HepG2 (cell line): ENCODE results near the gene IPO9. TPM values are rescaled to one million over a fixed set of nuclear protein-coding genes. Genes with fewer than 3 reads are reported as not detected.

ENCODE experiments used
- ATAC-seq: fragments of 200-7000 bp; cut with Tn5 transposase; 3 replicates; pipeline ENCODE4 v1.9.1; 2020; ENCODE audit warnings: mild to moderate bottlenecking, moderate library complexity
- BruUV-seq: library from RNA; stranded (reverse); fragments of 400-500 nt; replicated peaks from 2 replicates; lab custom pipeline; 2021; lab: Mats Ljungman, UMichigan
- CTCF ChIA-PET: fragments of 300-600 bp; formaldehyde crosslinking; extraction: SDS; loops from one replicate; lab custom pipeline; 2021; ENCODE audit warnings: low total read pairs, inconsistent platforms, low intra/inter-chr PET ratio; lab: Yijun Ruan, JAX
- POLR2A ChIA-PET: fragments of 350-600 bp; sonication (Branson Sonifier 250); formaldehyde crosslinking; loops from one replicate; lab custom pipeline; 2020; ENCODE audit warnings: antibody characterized with exemption, inconsistent platforms; lab: Yijun Ruan, JAX
- DNase-seq: peaks from one replicate; pipeline ENCODE4 v3.0.0-alpha.2; 2015; ENCODE audit warnings: low spot score
- FAIRE-seq: peaks from 3 replicates; lab custom pipeline; 2011; peaks lifted over from hg19 to GRCh38; lab: Jason Lieb, UNC
- H2AFZ ChIP-seq: one replicate; pipeline ENCODE4 v1.6.1; 2011; ENCODE audit warnings: low read length, inconsistent platforms
- H3K27ac ChIP-seq: fragments of 300-600 bp; 3 replicates; pipeline ENCODE4 v1.8.0; 2011; ENCODE audit warnings: mixed run types, mild to moderate bottlenecking, mixed read lengths, low read length, inconsistent platforms; ENCODE audit not compliant: insufficient read depth; ENCODE audit errors: extremely low read length
- H3K27me3 ChIP-seq, 2 experiments: fragments of 200-600 bp in 1 of 2; 2 replicates in 1 of 2; 3 replicates in 1 of 2; pipeline versions ENCODE4 v1.6.0 to v1.8.0; 2011; ENCODE audit warnings: low read length in 2 of 2, mild to moderate bottlenecking in 2 of 2, moderate library complexity in 2 of 2, inconsistent platforms in 1 of 2; ENCODE audit not compliant: insufficient read depth in 2 of 2, control insufficient read depth in 1 of 2
- H3K36me3 ChIP-seq, 2 experiments: fragments of 200-600 bp in 1 of 2; replicated peaks in 1 of 2; 2 replicates in 1 of 2; 3 replicates in 1 of 2; pipeline versions ENCODE4 v1.5.1 to v1.8.0; 2011; ENCODE audit warnings: low read length in 2 of 2, inconsistent platforms in 1 of 2; ENCODE audit not compliant: insufficient read depth in 2 of 2, control insufficient read depth in 1 of 2
- H3K4me1 ChIP-seq: 2 replicates; pipeline ENCODE4 v1.5.1; 2012; ENCODE audit warnings: low read length, inconsistent platforms; ENCODE audit not compliant: insufficient read depth
- H3K4me2 ChIP-seq: 2 replicates; pipeline ENCODE4 v1.6.0; 2011; ENCODE audit warnings: low read depth, low read length, inconsistent platforms
- H3K4me3 ChIP-seq, 3 experiments: fragments of 200-600 bp in 1 of 3; sonication (generic), shearing (Covaris generic) in 1 of 3; replicated peaks in 1 of 3; 2 replicates each; pipeline ENCODE4 v1.5.1; 2011 to 2016; ENCODE audit warnings: low read length in 3 of 3, inconsistent platforms in 2 of 3, low read depth in 2 of 3, mild to moderate bottlenecking in 2 of 3, control low read depth in 1 of 3, mixed read lengths in 1 of 3; ENCODE audit not compliant: insufficient read depth in 1 of 3
- H3K79me2 ChIP-seq: one replicate; pipeline ENCODE4 v1.6.1; 2011; ENCODE audit warnings: low read length, inconsistent platforms; ENCODE audit not compliant: insufficient read depth
- H3K9ac ChIP-seq: 2 replicates; pipeline ENCODE4 v1.6.0; 2011; ENCODE audit warnings: mild to moderate bottlenecking, low read depth, low read length, inconsistent platforms; ENCODE audit not compliant: insufficient read depth
- H3K9me3 ChIP-seq: 2 replicates; pipeline ENCODE4 v1.5.1; 2012; ENCODE audit warnings: mild to moderate bottlenecking, low read length
- H4K20me1 ChIP-seq: 2 replicates; pipeline ENCODE4 v1.6.0; 2011; ENCODE audit warnings: inconsistent platforms, mild to moderate bottlenecking, low read length, moderate library complexity; ENCODE audit not compliant: insufficient read depth
- EHMT2 ChIP-seq: fragments of 200-600 bp; sonication (generic); IDR thresholded peaks from 2 replicates; pipeline ENCODE4 v1.7.0; 2017; ENCODE audit warnings: antibody characterized with exemption, low read depth, low read length, borderline replicate concordance
- GATAD1 ChIP-seq: IDR thresholded peaks from 2 replicates; pipeline ENCODE4 v1.6.1; 2016; ENCODE audit warnings: missing genetic modification reagents, missing compliant biosample characterization
- JARID2 ChIP-seq: sonication (generic); formaldehyde crosslinking; IDR thresholded peaks from 2 replicates; pipeline ENCODE4 v1.8.1; 2023; ENCODE audit warnings: missing genetic modification reagents, inconsistent platforms; ENCODE audit not compliant: insufficient replicate concordance
- MIER2 ChIP-seq: IDR thresholded peaks from 2 replicates; pipeline ENCODE4 v1.6.1; 2016; ENCODE audit warnings: missing biosample characterization, missing genetic modification reagents
- MIER3 ChIP-seq: IDR thresholded peaks from 2 replicates; pipeline ENCODE4 v1.6.1; 2016; ENCODE audit warnings: missing compliant biosample characterization, borderline replicate concordance
- SOX5 ChIP-seq: IDR thresholded peaks from 2 replicates; pipeline ENCODE4 v1.6.1; 2016; ENCODE audit warnings: borderline replicate concordance
- ZNF382 ChIP-seq: sonication (generic); formaldehyde crosslinking; IDR thresholded peaks from 2 replicates; pipeline ENCODE4 v1.5.0; 2020; ENCODE audit warnings: missing genetic modification reagents, mild to moderate bottlenecking, borderline replicate concordance
- ZNF737 ChIP-seq: sonication (generic); formaldehyde crosslinking; IDR thresholded peaks from 2 replicates; pipeline ENCODE4 v1.5.0; 2020; ENCODE audit warnings: missing genetic modification reagents, mild to moderate bottlenecking, borderline replicate concordance
- WGBS: methylation state at CpG from one replicate; pipeline ENCODE4 v1.1.6; 2017; ENCODE audit warnings: low lambda C conversion rate; 5-methylcytosine and 5-hydroxymethylcytosine counted together
- in situ Hi-C: cut with HindIII; loops from 2 replicates; pipeline ENCODE4 v1.10.0; 2017; ENCODE audit warnings: low pct_unique_long_range_greater_than_20kb; ENCODE audit not compliant: extremely low pct_ligation_motif_present
- intact Hi-C: fragments of 100-400 bp; cut with micrococcal nuclease; formaldehyde crosslinking; loops from one replicate; pipeline ENCODE4 v1.10.0; 2022; ENCODE audit not compliant: unreplicated experiment
- polyA plus RNA-seq, 8 experiments: library from polyadenylated mRNA; depleted of rRNA in 3 of 8; stranded (reverse) in 7 of 8; unstranded in 1 of 8; fragments of >200 nt; fragmentation: Illumina TruSeq in 4 of 8; extraction: Trizol in 4 of 8; gene quantifications; 2 replicates each; pipeline versions ENCODE4 v1.2.1 to v1.2.3, GENCODE V29; 2011 to 2016; ENCODE audit warnings: low read depth in 4 of 8, missing spikeins in 1 of 8, mixed read lengths in 1 of 8; ENCODE audit not compliant: insufficient read depth in 1 of 8
- total RNA-seq, 5 experiments: library from RNA; depleted of rRNA; stranded (reverse); fragments of >200 nt; fragmentation: Illumina TruSeq; extraction: Trizol; gene quantifications; 2 replicates each; pipeline ENCODE4 v1.2.3, GENCODE V29; 2016; ENCODE audit warnings: low read depth in 1 of 5
- TF ChIP-seq, protein P1 (sequence below): sonication (generic); formaldehyde crosslinking; conservative IDR thresholded peaks from 2 replicates; pipeline ENCODE4 v1.5.0; 2020; ENCODE audit warnings: missing genetic modification reagents

IPO9 gene
- total and polyA plus RNA-seq, 2 of the 13 experiments (the other 11 are each of a cell fraction or from before 2014, with no cell fraction given): 31.0 to 34.8 TPM

GRCh38 chr1:201841265-201841912 lies 12.4 kb downstream of the IPO9 start:
- CTCF ChIA-PET: no interaction called here
- H3K4me1 ChIP-seq: peaks cover 41% of the 10 kb centered on the region
- H3K4me3 ChIP-seq: no peak overlapping the region
- H2AFZ ChIP-seq: no peak overlapping the region
- no peak overlapping the region for H3K4me2 ChIP-seq
- H3K27ac ChIP-seq: peak overlapping the region; percentile 37
- no peak for DNase-seq
- H3K9ac ChIP-seq: no peak overlapping the region
- intact Hi-C loops: no loop called here
- TF ChIP-seq ZNF382 (CRISPR knock-in tag) (no peak), SOX5 (no peak), MIER3 (CRISPR knock-in tag) (no peak), ZNF737 (no peak), EHMT2 (no peak), GATAD1 (CRISPR knock-in tag) (no peak), MIER2 (CRISPR knock-in tag) (no peak), JARID2 (CRISPR knock-in tag) (no peak)
- TF ChIP-seq, protein P1, sequence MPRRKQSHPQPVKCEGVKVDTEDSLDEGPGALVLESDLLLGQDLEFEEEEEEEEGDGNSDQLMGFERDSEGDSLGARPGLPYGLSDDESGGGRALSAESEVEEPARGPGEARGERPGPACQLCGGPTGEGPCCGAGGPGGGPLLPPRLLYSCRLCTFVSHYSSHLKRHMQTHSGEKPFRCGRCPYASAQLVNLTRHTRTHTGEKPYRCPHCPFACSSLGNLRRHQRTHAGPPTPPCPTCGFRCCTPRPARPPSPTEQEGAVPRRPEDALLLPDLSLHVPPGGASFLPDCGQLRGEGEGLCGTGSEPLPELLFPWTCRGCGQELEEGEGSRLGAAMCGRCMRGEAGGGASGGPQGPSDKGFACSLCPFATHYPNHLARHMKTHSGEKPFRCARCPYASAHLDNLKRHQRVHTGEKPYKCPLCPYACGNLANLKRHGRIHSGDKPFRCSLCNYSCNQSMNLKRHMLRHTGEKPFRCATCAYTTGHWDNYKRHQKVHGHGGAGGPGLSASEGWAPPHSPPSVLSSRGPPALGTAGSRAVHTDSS (CRISPR knock-in tag): no peak
- TF ChIP-seq, all 625 proteins: peak for 0
- FAIRE-seq: no peak
- Histone ChIP-seq H3K36me3 (peaks cover 1 to 7% of the 10 kb centered on the region in 2 experiments; a peak in 3 of 5 replicates), H3K27me3 (no peaks in the 10 kb centered on the region), H3K9me3 (no peaks in the 10 kb centered on the region), H4K20me1 (no peaks in the 10 kb centered on the region; the same call in 1 of the 2 replicates), H3K79me2 (peaks cover 86% of the 10 kb centered on the region)
- 95% methylated on average over 2 of the region's 2 CpGs for WGBS
- POLR2A ChIA-PET: interaction anchor here (1.6 kb wide), 1 partner anchor 12 kb away, joined by 10 read pairs; the partner anchor contains the start of gene IPO9
- ATAC-seq: no peak
- BruUV-seq: no TSS peak
- in situ Hi-C loops: no loop called here
